Glomerular endothelial cell (primary cell): Measurements from ENCODE around the gene ARSJ. TPM values are rescaled to one million over a fixed set of nuclear protein-coding genes. Genes with fewer than 3 reads are reported as not detected.

Experiments used
- total RNA-seq: library from RNA; depleted of rRNA; stranded (reverse); fragments of >200 nt; gene quantifications from 2 replicates; pipeline ENCODE4 v1.2.3, GENCODE V29; 2015

ARSJ gene
- total RNA-seq, 1 donor from 2014 or later, result 64.8 TPM

Other genes with a start within 250 kb of the ARSJ start
- gene CAMK2D, start 217.9 kb downstream of the ARSJ start, total RNA-seq, result 24.1 and 26.7 TPM in 2 replicates